ENCODE data around the gene PIK3C2G.

GRCh38 chr12:18578191-18578590, 316.9 kb downstream of the PIK3C2G start:
- TF ChIP-seq, protein P1, sequence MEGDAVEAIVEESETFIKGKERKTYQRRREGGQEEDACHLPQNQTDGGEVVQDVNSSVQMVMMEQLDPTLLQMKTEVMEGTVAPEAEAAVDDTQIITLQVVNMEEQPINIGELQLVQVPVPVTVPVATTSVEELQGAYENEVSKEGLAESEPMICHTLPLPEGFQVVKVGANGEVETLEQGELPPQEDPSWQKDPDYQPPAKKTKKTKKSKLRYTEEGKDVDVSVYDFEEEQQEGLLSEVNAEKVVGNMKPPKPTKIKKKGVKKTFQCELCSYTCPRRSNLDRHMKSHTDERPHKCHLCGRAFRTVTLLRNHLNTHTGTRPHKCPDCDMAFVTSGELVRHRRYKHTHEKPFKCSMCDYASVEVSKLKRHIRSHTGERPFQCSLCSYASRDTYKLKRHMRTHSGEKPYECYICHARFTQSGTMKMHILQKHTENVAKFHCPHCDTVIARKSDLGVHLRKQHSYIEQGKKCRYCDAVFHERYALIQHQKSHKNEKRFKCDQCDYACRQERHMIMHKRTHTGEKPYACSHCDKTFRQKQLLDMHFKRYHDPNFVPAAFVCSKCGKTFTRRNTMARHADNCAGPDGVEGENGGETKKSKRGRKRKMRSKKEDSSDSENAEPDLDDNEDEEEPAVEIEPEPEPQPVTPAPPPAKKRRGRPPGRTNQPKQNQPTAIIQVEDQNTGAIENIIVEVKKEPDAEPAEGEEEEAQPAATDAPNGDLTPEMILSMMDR (optimal IDR thresholded peaks at IDR 0.05 in 1 of 3, IDR thresholded peaks at IDR 0.05 in 1 of 3, conservative IDR thresholded peaks at IDR 0.05 in 1 of 3; ENCODE audit: extremely low read depth in 1 of 3, insufficient read depth in 2 of 3, low read length in 3 of 3): no peak
- TF ChIP-seq EZH2 (IDR thresholded peaks at IDR 0.05; ENCODE audit: low read length): no peak

All from keratinocyte (primary cell).